A549 treated with GW870086 at 1 μM for 4 hours (cell line): Measurements from ENCODE around the gene HOXA9. TPM values are rescaled to one million over a fixed set of nuclear protein-coding genes. Genes with fewer than 3 reads are reported as not detected.

ENCODE experiments used
- total RNA-seq: library from RNA; stranded (reverse); fragments of 200-300 nt; extraction: Qiagen RNA extraction; gene quantifications from 5 replicates; pipeline ENCODE4 v1.2.3, GENCODE V29; 2022; ENCODE audit warnings: low read depth

Gene HOXA9
- total RNA-seq: 0.49 to 0.99 TPM (median 0.70 TPM) in 5 replicates

GRCh38 chr7:27165089-27165995 is at the start of gene HOXA9:
Gene HOXA9, minus strand, starts transcription at chr7:27165537. Its CDS starts 80 bp downstream, at chr7:27165457.

GRCh38 chr7:27199849-27200760 is 34.8 kb upstream of the HOXA9 start, which contains the start of gene HOXA13:
Gene HOXA13, minus strand, starts transcription at chr7:27200091. Its CDS starts 14 bp downstream, at chr7:27200077.

GRCh38 chr7:27185013-27185853 is 19.9 kb upstream of the HOXA9 start, which contains the start of gene HOXA11:
Gene HOXA11, minus strand, starts transcription at chr7:27185232. Its CDS starts 88 bp downstream, at chr7:27185144.

DNA sequence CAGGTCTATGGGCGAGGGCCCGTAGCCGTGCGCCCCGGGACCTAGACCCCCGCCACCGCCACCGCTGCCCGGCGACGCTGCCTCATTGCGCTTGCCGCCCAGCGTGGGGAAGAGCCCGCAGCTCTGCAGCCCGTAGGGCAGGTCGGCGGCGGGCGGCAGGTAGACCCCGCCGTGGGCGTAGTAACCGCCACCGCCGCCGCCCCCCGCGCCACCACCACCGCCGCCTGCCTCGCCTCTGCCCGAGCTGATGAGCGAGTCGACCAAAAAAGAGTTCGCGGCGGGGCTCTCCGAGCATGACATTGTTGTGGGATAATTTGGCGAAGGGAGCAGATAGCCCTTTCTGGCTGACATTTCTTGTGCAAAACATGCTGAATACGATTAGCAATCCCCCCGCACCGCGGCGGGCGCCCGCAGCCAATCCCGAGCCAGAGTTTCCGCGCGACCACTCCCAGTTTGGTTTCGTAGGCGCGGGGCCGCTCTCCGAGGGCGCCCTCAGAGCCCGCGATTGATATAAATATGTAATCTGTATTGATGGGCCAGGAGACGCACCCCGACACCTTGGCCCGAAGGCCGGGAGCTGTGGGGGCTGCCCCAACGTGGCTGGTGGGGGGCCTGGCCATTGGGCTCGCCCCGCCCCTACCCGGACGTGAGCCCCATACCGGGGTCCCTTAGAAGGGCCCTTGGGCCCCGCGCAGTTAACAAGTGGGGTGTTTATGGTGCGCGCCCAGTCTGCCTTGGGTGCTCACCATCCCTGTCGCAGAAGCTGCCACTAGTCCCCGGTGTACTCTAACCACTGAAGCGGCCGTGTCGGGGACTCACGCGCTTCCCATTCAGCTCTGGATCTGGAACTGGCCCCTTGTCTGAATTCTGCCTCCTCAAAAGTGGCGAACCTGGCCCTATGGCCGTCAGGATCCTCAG is 8.9 kb upstream of the HOXA9 start, which contains the start of gene HOXA10:
Gene HOXA10, minus strand, starts transcription at position 365 of the 918 bp plus-strand sequence. Its CDS starts 14 bp downstream, at position 351.

DNA sequence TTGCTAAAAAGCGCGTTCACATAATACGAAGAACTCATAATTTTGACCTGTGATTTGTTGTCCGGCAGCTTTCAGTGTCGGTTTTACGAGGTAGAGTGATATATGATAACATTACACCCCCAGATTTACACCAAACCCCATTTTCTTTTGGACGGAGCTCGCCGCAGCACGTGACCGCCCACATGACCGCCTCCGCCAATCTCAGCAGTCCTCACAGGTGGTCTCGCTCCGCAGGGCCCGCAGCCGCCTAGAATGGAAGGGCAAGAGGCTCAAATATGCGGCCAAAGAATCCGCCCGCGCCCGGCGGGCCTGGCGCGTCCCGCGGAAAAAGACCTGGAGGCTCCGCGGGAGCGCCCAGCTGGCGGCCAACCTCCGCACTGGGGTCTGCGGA is 8.8 kb downstream of the HOXA9 start, which contains the start of gene HOXA7:
Gene HOXA7, minus strand, starts transcription at position 168 of the 391 bp plus-strand sequence. Its CDS starts 130 bp downstream, at position 38.

DNA sequence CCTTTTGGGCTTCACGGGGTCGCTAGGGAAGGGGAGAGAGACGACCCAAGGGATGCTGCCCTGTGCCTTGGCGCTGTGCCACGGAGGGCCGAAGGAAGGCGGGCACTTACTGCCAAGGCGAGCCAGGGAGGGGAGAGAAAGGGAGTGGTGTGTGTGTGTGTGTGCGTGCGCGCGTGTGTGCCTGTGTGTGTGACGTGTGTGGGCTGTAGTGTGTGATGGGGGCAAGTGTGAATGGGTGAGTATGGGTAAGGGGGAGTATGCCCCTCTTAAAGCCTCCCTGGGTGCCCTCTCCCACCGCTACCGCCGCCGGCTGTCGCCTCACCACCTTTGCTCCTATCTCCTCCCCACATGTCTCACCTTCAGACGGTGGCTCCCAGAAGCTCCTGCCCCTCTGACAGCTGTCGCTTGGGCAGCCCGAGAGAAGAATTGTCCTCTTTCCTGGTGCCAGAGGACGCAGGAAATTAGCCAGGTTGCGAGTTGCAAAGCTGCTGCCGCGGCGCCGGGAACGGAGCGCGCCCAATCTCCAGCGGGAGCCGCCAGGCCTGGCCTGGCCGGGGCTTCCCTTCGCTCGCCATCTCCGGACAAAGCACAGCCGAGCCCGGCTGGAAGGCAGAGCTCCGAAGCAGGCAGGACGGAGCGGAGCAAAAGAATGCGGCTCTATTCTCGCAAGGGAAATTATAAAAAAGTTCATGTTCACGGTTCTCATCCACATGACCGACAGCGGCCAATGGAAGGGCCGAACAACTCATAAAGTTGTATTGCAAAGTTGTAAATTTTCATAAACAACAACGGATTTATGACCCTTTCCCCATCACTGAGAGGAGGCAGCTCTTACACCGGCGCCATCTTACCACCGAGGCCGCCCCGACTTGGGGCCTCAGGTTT is 13.2 kb downstream of the HOXA9 start, which contains the start of gene HOXA3:
Gene HOXA3, minus strand, starts transcription at position 653 of the 885 bp plus-strand sequence. CDS start 41,943 bp downstream, outside the sequence.

DNA sequence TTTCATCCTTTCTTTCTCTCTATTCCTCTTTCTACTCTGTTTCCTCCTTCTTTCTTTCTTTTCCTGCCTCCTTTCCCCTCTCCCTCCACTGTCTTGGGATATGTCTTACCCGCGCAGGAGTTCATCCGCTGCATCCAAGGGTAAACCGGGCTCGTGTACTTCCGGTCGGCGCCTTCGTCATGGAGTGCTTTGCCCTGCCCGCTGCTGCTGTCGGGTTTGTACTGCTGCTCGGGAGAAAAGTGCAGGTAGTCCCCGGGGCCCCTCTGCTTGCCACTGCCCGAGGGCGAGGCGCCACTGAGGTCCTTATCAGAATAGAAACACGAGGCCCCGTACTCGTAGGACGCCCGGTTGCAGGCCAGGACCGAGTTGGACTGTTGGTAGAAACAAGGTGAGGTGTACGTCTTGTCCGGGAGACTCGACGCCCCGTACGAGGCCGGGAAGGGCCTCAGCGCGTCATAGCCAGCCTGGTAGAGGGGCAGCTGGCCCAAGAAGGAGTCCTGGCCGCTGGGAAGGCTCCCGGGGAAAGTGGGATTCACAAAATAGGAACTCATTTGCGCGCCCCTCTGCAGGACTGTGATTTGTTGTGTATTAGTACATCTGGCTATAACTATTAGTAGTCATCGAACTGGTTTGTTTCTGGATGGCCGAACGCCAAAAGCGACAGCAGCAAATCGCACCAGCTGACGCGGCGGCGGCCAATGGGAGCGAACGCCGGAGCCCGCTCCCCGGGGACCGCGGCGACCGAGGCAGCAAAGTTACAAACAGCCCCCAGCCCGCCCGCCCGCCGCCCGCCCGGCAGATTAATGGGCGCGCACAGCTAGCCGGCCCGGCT is 17.9 kb downstream of the HOXA9 start, which contains the start of gene HOXA6:
Gene HOXA6, minus strand, starts transcription at position 576 of the 832 bp plus-strand sequence. Its CDS starts 25 bp downstream, at position 551.

DNA sequence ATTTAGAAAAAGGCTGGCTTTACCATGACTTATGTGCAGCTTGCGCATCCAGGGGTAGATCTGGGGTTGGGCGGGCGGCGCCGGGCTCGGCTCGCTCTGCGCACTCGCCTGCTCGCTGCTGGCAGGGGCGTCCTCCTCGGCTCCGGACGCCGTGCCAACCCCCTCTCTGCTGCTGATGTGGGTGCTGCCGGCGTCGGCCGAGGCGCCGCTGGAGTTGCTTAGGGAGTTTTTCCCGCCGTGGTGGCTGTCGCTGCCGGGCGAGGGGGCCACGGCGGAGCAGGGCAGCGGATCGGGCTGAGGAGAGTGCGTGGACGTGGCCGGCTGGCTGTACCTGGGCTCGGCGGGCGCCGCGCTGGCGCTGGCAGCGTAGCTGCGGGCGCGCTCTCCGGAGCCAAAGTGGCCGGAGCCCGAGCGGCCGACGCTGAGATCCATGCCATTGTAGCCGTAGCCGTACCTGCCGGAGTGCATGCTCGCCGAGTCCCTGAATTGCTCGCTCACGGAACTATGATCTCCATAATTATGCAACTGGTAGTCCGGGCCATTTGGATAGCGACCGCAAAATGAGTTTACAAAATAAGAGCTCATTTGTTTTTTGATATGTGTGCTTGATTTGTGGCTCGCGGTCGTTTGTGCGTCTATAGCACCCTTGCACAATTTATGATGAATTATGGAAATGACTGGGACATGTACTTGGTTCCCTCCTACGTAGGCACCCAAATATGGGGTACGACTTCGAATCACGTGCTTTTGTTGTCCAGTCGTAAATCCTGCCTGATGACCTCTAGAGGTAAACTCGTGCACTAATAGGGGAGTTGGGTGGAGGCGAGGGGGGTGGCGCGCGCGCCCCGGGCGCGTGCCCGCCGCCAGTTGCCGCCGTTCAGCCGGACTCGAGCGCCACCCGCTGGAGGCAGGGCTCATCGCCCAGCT is 22.1 kb downstream of the HOXA9 start, which contains the start of gene HOXA5:
Gene HOXA5, minus strand, starts transcription at position 659 of the 927 bp plus-strand sequence. Its CDS starts 74 bp downstream, at position 585.

GRCh38 chr7:27130540-27131389 is 34.6 kb downstream of the HOXA9 start, which contains the start of gene HOXA4:
Gene HOXA4, minus strand, starts transcription at chr7:27130757. Its CDS starts 24 bp downstream, at chr7:27130733.

Other genes starting within 250 kb of the HOXA9 start
- 2.2 to 3.9 TPM (median 3.3 TPM) in 5 replicates for gene HOXA1, start 69.5 kb downstream of the HOXA9 start, total RNA-seq
- 0.80 to 0.97 TPM (median 0.86 TPM) in 5 replicates for gene HOXA2, start 62.9 kb downstream of the HOXA9 start, total RNA-seq
- gene HOXA4, start 34.8 kb downstream of the HOXA9 start, total RNA-seq: 1.2 to 2.2 TPM (median 1.9 TPM) in 5 replicates
- gene HOXA5, start 21.9 kb downstream of the HOXA9 start, total RNA-seq: 3.7 to 5.8 TPM (median 4.7 TPM) in 5 replicates
- gene HOXA6, start 17.8 kb downstream of the HOXA9 start, total RNA-seq: 0.83 to 2.2 TPM (median 1.5 TPM) in 5 replicates
- 3.4 to 7.7 TPM (median 6.4 TPM) in 5 replicates for gene HOXA3, start 13.0 kb downstream of the HOXA9 start, total RNA-seq
- 3.7 to 4.8 TPM (median 4.6 TPM) in 5 replicates for gene HOXA7, start 8.9 kb downstream of the HOXA9 start, total RNA-seq
- gene HOXA10, start 8.8 kb upstream of the HOXA9 start, total RNA-seq: 6.9 to 7.2 TPM (median 7.1 TPM) in 5 replicates
- 0.55 to 0.80 TPM (median 0.70 TPM) in 5 replicates for gene HOXA11, start 19.7 kb upstream of the HOXA9 start, total RNA-seq
- gene HOXA13, start 34.6 kb upstream of the HOXA9 start, total RNA-seq: 1.8 to 2.6 TPM (median 2.2 TPM) in 5 replicates
- 0.09 to 0.27 TPM (median 0.11 TPM) in 5 replicates for gene EVX1, start 77.3 kb upstream of the HOXA9 start, total RNA-seq